ENCODE data around the gene SH2D2A. TPM values are rescaled to one million over a fixed set of nuclear protein-coding genes. Genes with fewer than 3 reads are reported as not detected.

SH2D2A gene
- total and polyA plus RNA-seq, 2 donors (not counting 3 experiments of a cell fraction or from before 2014, with no cell fraction given), result 0.92 to 1.1 TPM

- Histone ChIP-seq H3K4me2 (ENCODE audit: insufficient read depth, low read length) (no peak overlapping the region), H4K20me1 (replicated peaks; ENCODE audit: control insufficient read depth, extremely low read depth, insufficient read depth, low read length) (no peaks in the 10 kb centered on the region), H3K4me1 (ENCODE audit: control insufficient read depth, extremely low read depth, insufficient read depth, low read length) (no peaks in the 10 kb centered on the region), H3K4me3 (replicated peaks in 1 of 3; ENCODE audit: insufficient read depth in 1 of 3, low read depth in 1 of 3, low read length in 3 of 3) (no peak overlapping the region), H3K9ac (replicated peaks; ENCODE audit: extremely low read depth, insufficient read depth, low read length) (no peak overlapping the region), H3K36me3 (ENCODE audit: control insufficient read depth in 2 of 2, extremely low read depth in 1 of 2, insufficient read depth in 2 of 2, low read length in 2 of 2) (no peaks in the 10 kb centered on the region), H2AFZ (ENCODE audit: low read depth, low read length) (no peak overlapping the region), H3K27ac (ENCODE audit: insufficient read depth, low read depth, low read length) (no peak overlapping the region), H3K79me2 (ENCODE audit: control insufficient read depth, insufficient read depth, low read length) (no peaks in the 10 kb centered on the region), H3K9me3 (replicated peaks; ENCODE audit: control insufficient read depth, insufficient read depth, low read length) (no peaks in the 10 kb centered on the region), H3K27me3 (ENCODE audit: control insufficient read depth in 2 of 2, insufficient read depth in 2 of 2, low read length in 2 of 2) (peaks cover 40 to 52% of the 10 kb centered on the region in 2 experiments), H3K9me1 (replicated peaks; ENCODE audit: control insufficient read depth, extremely low read depth, insufficient read depth, low read length) (no peaks in the 10 kb centered on the region)
- DNase-seq (ENCODE audit: low read depth, low spot score) (no peak), FAIRE-seq (no peak)
- ChIA-PET CTCF (interaction anchor here (1.3 to 1.8 kb wide), 4 partner anchors 38 to 108 kb away, joined by 3 to 6 read pairs (median 3); no protein-coding TSS in a partner anchor), POLR2A (no interaction called here)
- TF ChIP-seq MYC (IDR thresholded peaks at IDR 0.05; ENCODE audit: low read depth, low read length), result no peak
- no peak for TF ChIP-seq JUN (IDR thresholded peaks at IDR 0.05; ENCODE audit: borderline replicate concordance, insufficient read depth, insufficient read length, low read depth)
- TF ChIP-seq FOS (IDR thresholded peaks at IDR 0.05; ENCODE audit: borderline replicate concordance, insufficient read depth, low read length), result no peak
- no peak for TF ChIP-seq GATA2 (IDR thresholded peaks at IDR 0.05; ENCODE audit: insufficient read depth, insufficient read length, low read depth, low read length)
- no peak for TF ChIP-seq POLR2AphosphoS5 (IDR thresholded peaks at IDR 0.05; ENCODE audit: insufficient read depth, low read depth, low read length)
- no peak for TF ChIP-seq MAX (IDR thresholded peaks at IDR 0.05; ENCODE audit: insufficient read depth, insufficient read length)
- TF ChIP-seq CTCF (IDR thresholded peaks at IDR 0.05; ENCODE audit: extremely low read depth in 1 of 2, insufficient read depth in 1 of 2, low read depth in 1 of 2, low read length in 2 of 2), result no peak
- no peak for TF ChIP-seq POLR2A (IDR thresholded peaks at IDR 0.05; ENCODE audit: low read depth, low read length)
- TF ChIP-seq EZH2 (IDR thresholded peaks at IDR 0.05; ENCODE audit: borderline replicate concordance, low read depth, low read length, severe bottlenecking), result no peak
- intact Hi-C loops (cut with micrococcal nuclease) (no loop called here), dilution Hi-C loops (cut with MboI; ENCODE audit: extremely low pct_ligation_motif_present, low sequenced_read_pairs) (no loop called here)
- BruUV-seq (replicated peaks), result no TSS peak
Measured at GRCh38 chr1:156834322-156834721, 17.7 kb upstream of the SH2D2A start.

Data from endothelial cell of umbilical vein (primary cell).